BE2C (cell line): Measurements from ENCODE around the gene COL23A1.
"Not testable (repeated sequence)": the region's sequence is repeated elsewhere in the genome, so short reads cannot be mapped to it uniquely, and the experiment has no call there.

Experiments
- DNase-seq: peaks from one replicate; pipeline ENCODE4 v3.0.0-alpha.2; 2020
- H3K27me3 ChIP-seq: fragments of 250-450 bp; sonication (Bioruptor Pico); 2 replicates; pipeline ENCODE4 v1.5.1; 2020; ENCODE audit warnings: mild to moderate bottlenecking
- H3K36me3 ChIP-seq: fragments of 250-450 bp; sonication (Bioruptor Pico); 2 replicates; pipeline ENCODE4 v1.5.1; 2020; ENCODE audit warnings: mild to moderate bottlenecking
- H3K4me1 ChIP-seq: fragments of 250-450 bp; sonication (Bioruptor Pico); 2 replicates; pipeline ENCODE4 v1.5.1; 2020
- H3K4me3 ChIP-seq: 2 replicates; pipeline ENCODE4 v1.5.1; 2011; ENCODE audit warnings: low read depth, low read length
- H3K9me3 ChIP-seq: fragments of 250-450 bp; sonication (Bioruptor Pico); 2 replicates; pipeline ENCODE4 v1.5.1; 2020
- TF ChIP-seq, protein P1 (sequence below): IDR thresholded peaks from 2 replicates; pipeline ENCODE4 v1.5.1; 2012; ENCODE audit warnings: mild to moderate bottlenecking, low read depth, low read length

COL23A1 gene

GRCh38 chr5:178230879-178231538 is 359.2 kb downstream of the COL23A1 start:
- Histone ChIP-seq H3K4me1 (no peaks in the 10 kb centered on the region), H3K4me3 (peak overlapping the region; percentile 93), H3K9me3 (no peaks in the 10 kb centered on the region), H3K27me3 (no peaks in the 10 kb centered on the region), H3K36me3 (peaks cover 29% of the 10 kb centered on the region)
- TF ChIP-seq, protein P1, sequence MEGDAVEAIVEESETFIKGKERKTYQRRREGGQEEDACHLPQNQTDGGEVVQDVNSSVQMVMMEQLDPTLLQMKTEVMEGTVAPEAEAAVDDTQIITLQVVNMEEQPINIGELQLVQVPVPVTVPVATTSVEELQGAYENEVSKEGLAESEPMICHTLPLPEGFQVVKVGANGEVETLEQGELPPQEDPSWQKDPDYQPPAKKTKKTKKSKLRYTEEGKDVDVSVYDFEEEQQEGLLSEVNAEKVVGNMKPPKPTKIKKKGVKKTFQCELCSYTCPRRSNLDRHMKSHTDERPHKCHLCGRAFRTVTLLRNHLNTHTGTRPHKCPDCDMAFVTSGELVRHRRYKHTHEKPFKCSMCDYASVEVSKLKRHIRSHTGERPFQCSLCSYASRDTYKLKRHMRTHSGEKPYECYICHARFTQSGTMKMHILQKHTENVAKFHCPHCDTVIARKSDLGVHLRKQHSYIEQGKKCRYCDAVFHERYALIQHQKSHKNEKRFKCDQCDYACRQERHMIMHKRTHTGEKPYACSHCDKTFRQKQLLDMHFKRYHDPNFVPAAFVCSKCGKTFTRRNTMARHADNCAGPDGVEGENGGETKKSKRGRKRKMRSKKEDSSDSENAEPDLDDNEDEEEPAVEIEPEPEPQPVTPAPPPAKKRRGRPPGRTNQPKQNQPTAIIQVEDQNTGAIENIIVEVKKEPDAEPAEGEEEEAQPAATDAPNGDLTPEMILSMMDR: no peak
- DNase-seq: no peak

- no peak overlapping the region for H3K4me3 ChIP-seq
- TF ChIP-seq, protein P1: no peak
- H3K9me3 ChIP-seq: no peaks in the 10 kb centered on the region
- H3K4me1 ChIP-seq: no peaks in the 10 kb centered on the region
- no peak for DNase-seq
- no peaks in the 10 kb centered on the region for H3K27me3 ChIP-seq
- H3K36me3 ChIP-seq: peaks cover 33% of the 10 kb centered on the region
Observed at GRCh38 chr5:178229861-178230260, 360.3 kb downstream of the COL23A1 start.

DNA sequence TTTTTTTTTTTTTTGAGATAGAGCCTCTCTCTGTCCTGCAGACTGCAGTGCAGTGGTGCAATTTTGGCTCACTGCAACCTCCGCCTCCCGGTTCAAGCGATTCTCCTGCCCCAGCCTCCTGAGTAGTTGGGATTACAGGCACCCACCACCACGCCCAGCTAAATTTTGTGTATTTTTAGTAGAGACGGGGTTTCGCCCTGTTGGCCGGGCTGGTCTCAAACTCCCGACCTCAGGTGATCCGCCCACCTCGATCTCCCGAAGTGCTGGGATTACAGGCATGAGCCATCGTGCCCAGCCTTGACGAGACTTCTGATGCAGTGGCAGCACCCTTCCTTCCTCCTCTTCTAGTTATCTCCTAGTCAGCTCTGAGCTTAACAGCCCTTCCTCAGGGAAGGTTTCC is 361.1 kb downstream of the COL23A1 start:
- not testable (repeated sequence) for DNase-seq, H3K4me3 ChIP-seq, H3K9me3 ChIP-seq, H3K27me3 ChIP-seq, H3K4me1 ChIP-seq
- peaks cover 38% of the 10 kb centered on the region for H3K36me3 ChIP-seq

GRCh38 chr5:178228609-178229008 is 361.6 kb downstream of the COL23A1 start:
- Histone ChIP-seq H3K4me1 (no peaks in the 10 kb centered on the region), H3K36me3 (peaks cover 38% of the 10 kb centered on the region), H3K27me3 (no peaks in the 10 kb centered on the region), H3K9me3 (no peaks in the 10 kb centered on the region), H3K4me3 (no peak overlapping the region)
- DNase-seq: no peak
- TF ChIP-seq, protein P1: no peak

DNA sequence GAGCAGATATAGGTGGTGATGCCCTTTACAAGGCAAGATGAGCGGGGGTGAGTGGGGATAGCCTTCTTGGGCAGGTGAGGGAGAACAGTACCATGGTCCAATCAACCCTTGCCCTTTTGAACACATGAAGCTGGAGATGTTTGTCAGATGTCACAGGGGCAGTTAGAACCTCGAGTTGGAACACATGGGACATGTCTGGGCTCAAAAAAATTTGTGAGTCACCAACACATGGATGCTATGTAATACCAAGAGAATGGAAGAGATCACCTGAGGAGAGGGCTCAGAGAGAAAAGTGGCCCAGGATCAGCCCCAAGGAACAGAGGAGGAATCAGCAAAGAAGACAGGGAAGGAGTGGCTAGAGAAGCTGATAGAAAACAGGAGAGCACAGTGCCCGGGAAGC is 362.3 kb downstream of the COL23A1 start:
- Histone ChIP-seq H3K4me1 (no peaks in the 10 kb centered on the region), H3K9me3 (no peaks in the 10 kb centered on the region), H3K36me3 (peaks cover 38% of the 10 kb centered on the region), H3K27me3 (no peaks in the 10 kb centered on the region), H3K4me3 (no peak overlapping the region)
- TF ChIP-seq, protein P1: no peak
- no peak for DNase-seq

- peaks cover 38% of the 10 kb centered on the region for H3K36me3 ChIP-seq
- H3K9me3 ChIP-seq: no peaks in the 10 kb centered on the region
- TF ChIP-seq, protein P1: no peak
- H3K27me3 ChIP-seq: no peaks in the 10 kb centered on the region
- no peak for DNase-seq
- H3K4me1 ChIP-seq: no peaks in the 10 kb centered on the region
- no peak overlapping the region for H3K4me3 ChIP-seq
Observed at GRCh38 chr5:178227138-178227659, 363.0 kb downstream of the COL23A1 start.
